ENCODE results near the gene SDSL. TPM values are rescaled to one million over a fixed set of nuclear protein-coding genes. Genes with fewer than 3 reads are reported as not detected.

The SDSL gene
- total RNA-seq, 4 donors from 2014 or later: 0.46 to 1.8 (median 1.4) TPM; not detected in 1

- no peak overlapping the region for H3K4me3 ChIP-seq (ENCODE audit: low read depth, poor library complexity, severe bottlenecking)
- 32 to 41% methylated on average over 4 of the region's 4 CpGs for WGBS, 2 donors
- intact Hi-C loops (cut with DNase I; ENCODE audit: low total_unique reads): no loop called here
- TF ChIP-seq POLR2A (IDR thresholded peaks at IDR 0.05) (no peak), CTCF (IDR thresholded peaks at IDR 0.05) (no peak)
- DNase-seq (ENCODE audit: low spot score in 2 of 2): no peak
Observed at GRCh38 chr12:113486722-113487121, 64.5 kb downstream of the SDSL start.

Other genes starting within 250 kb of the SDSL start
- gene DDX54, start 236.9 kb upstream of the SDSL start, total RNA-seq: 100 to 1,000 TPM in 1 of 4 donors, 10 to 100 TPM in 3; 48.6 to 106 (median 77.3) TPM
- gene RITA1, start 236.7 kb upstream of the SDSL start, total RNA-seq: 10 to 100 TPM; 14.5 to 25.8 (median 18.8) TPM
- 10 to 100 TPM; 16.5 to 38.4 (median 28.8) TPM for gene TPCN1, start 200.9 kb upstream of the SDSL start, total RNA-seq
- 10 to 100 TPM; 31.8 to 63.4 (median 38.8) TPM for gene SLC8B1, start 87.3 kb upstream of the SDSL start, total RNA-seq
- 10 to 100 TPM; 18.9 to 41.2 (median 31.3) TPM for gene PLBD2, start 63.8 kb upstream of the SDSL start, total RNA-seq
- under 1 TPM in 1 of 4 donors, not detected in 3; 0.63 TPM for gene SDS, start 18.5 kb upstream of the SDSL start, total RNA-seq
- gene LHX5, start 49.5 kb downstream of the SDSL start, total RNA-seq: not detected